Measurements from ENCODE around the gene CAMKK1. TPM values are rescaled to one million over a fixed set of nuclear protein-coding genes. Genes with fewer than 3 reads are reported as not detected.

Gene CAMKK1
- total and polyA plus RNA-seq, 2 donors (not counting 1 experiment from before 2014, with no cell fraction given), result 4.5 to 35.9 TPM

DNA sequence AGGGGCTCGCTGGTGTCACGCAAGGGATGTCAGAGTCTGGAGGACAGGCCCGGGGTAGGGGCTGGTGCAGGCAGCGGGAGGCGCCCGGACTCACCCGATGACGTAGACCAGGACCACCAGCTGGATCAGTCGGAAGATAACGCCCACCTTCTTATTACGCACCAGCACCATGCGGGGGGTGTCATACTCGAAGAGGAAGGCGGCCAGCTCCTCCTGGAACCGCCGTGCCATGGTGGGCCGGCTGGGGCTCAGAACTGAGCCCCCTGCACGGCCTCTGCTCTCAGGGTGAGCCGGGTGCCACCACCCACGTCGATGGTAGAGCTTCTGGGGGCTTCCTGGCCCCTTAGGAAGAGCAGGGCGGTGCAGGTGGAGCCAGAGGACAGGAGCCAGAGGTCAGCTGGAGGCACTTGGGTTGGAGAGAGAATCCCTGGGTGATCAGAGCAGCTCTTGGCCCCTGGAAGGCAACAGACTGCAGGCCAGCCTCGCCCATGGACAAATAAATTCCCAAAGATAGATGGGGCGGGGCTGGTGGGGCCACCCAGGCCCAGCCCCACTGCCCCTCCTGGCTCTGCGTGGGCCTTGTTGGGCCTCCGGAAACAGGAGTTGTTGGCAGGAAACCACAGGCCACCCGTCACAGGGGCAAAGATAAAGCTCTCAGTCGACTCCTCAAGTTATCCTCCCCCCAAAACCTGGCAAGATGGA lies 23.3 kb upstream of the CAMKK1 start, which contains the start of gene P2RX1:
Gene P2RX1 (minus strand): TSS at position 471 of the 702 bp plus-strand sequence. CDS start 240 bp downstream, at position 231.
- peak within 1 kb of the TSS; percentile 97 for H3K4me2 ChIP-seq (replicated peaks; ENCODE audit: low read depth, low read length, poor library complexity, severe bottlenecking)
- no peak for TF ChIP-seq EZH2 (IDR thresholded peaks at IDR 0.05; ENCODE audit: borderline replicate concordance, insufficient read depth, low read depth, low read length, poor library complexity, severe bottlenecking)
- TF ChIP-seq, protein P1, sequence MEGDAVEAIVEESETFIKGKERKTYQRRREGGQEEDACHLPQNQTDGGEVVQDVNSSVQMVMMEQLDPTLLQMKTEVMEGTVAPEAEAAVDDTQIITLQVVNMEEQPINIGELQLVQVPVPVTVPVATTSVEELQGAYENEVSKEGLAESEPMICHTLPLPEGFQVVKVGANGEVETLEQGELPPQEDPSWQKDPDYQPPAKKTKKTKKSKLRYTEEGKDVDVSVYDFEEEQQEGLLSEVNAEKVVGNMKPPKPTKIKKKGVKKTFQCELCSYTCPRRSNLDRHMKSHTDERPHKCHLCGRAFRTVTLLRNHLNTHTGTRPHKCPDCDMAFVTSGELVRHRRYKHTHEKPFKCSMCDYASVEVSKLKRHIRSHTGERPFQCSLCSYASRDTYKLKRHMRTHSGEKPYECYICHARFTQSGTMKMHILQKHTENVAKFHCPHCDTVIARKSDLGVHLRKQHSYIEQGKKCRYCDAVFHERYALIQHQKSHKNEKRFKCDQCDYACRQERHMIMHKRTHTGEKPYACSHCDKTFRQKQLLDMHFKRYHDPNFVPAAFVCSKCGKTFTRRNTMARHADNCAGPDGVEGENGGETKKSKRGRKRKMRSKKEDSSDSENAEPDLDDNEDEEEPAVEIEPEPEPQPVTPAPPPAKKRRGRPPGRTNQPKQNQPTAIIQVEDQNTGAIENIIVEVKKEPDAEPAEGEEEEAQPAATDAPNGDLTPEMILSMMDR (IDR thresholded peaks at IDR 0.05), result no peak
- WGBS (ENCODE audit: insufficient coverage), result 5% methylated on average over 28 of the region's 28 CpGs
- no peaks in the 10 kb centered on the region for H3K9me3 Mint-ChIP-seq (ENCODE audit: insufficient read depth)
- no peaks in the 10 kb centered on the region for H3K27me3 ChIP-seq (replicated peaks in 1 of 4; ENCODE audit: control extremely low read depth in 1 of 4, control insufficient read depth in 3 of 4, insufficient read depth in 4 of 4, low read length in 3 of 4)
- peaks cover 63 to 74% of the 10 kb centered on the region in 2 donors for H3K4me1 ChIP-seq (ENCODE audit: control insufficient read depth in 2 of 2, insufficient read depth in 2 of 2, low read length in 2 of 2)
- peaks cover 68% of the 10 kb centered on the region for H3K4me1 Mint-ChIP-seq
- POLR2A ChIA-PET, result interaction anchor here (0.6 to 4.7 kb wide), 13 partner anchors 9 to 457 kb away, joined by 3 to 64 read pairs (median 7); partner anchors contain the start of gene ATP2A3
- H3K4me3 ChIP-seq (ENCODE audit: control extremely low read depth in 1 of 5, extremely low read depth in 1 of 5, insufficient read depth in 1 of 5, low read depth in 2 of 5, low read length in 4 of 5), result peak within 1 kb of the TSS; percentile 48 to 72 (median 57)
- peaks cover 0 to 8% (median 0%) of the 10 kb centered on the region in 3 donors for H3K9me3 ChIP-seq (ENCODE audit: control extremely low read depth in 1 of 3, control insufficient read depth in 2 of 3, insufficient read depth in 1 of 3, low read length in 2 of 3)
- peak within 1 kb of the TSS; percentile 98 for H3K27ac Mint-ChIP-seq
- H3K9ac ChIP-seq (ENCODE audit: low read length), result peak within 1 kb of the TSS; percentile 91
- intact Hi-C loops (cut with micrococcal nuclease), result loop anchor here (2.0 to 10.0 kb wide), 2 partner anchors 53 to 361 kb away; partner anchors contain the start of gene TRPV3
- DNase-seq (peak; percentile 80), ATAC-seq (ENCODE audit: low read depth) (no peak)
- no peaks in the 10 kb centered on the region for H3K36me3 ChIP-seq (replicated peaks in 1 of 2; ENCODE audit: control extremely low read depth in 1 of 2, control insufficient read depth in 1 of 2, extremely low read depth in 1 of 2, insufficient read depth in 2 of 2, low read length in 1 of 2)
- CTCF ChIA-PET, result interaction anchor here (0.9 to 7.5 kb wide), 10 partner anchors 8 to 179 kb away, joined by 3 to 157 read pairs (median 4); partner anchors contain the start of genes ATP2A3 and NCBP3
- peak within 1 kb of the TSS; percentile 90 for H3K4me3 Mint-ChIP-seq
- H3K79me2 ChIP-seq (ENCODE audit: control insufficient read depth, insufficient read depth, low read length), result peaks cover 52% of the 10 kb centered on the region
- H3K27me3 Mint-ChIP-seq, result no peaks in the 10 kb centered on the region
- no peaks in the 10 kb centered on the region for H4K20me1 ChIP-seq (ENCODE audit: control insufficient read depth, insufficient read depth, low read length, poor library complexity, severe bottlenecking)
- peak within 1 kb of the TSS; percentile 100 for H3K27ac ChIP-seq (ENCODE audit: low read length in 2 of 2)
- peak within 1 kb of the TSS; percentile 53 for H2AFZ ChIP-seq (ENCODE audit: insufficient read depth, low read depth, low read length, poor library complexity, severe bottlenecking)

Measured in B cell (primary cell).